HG03097 (cell line): Measurements from ENCODE around the gene GRID1.
"Not testable (repeated sequence)": the region's sequence is repeated elsewhere in the genome, so short reads cannot be mapped to it uniquely, and the experiment has no call there.

Source experiments
- ATAC-seq: cut with Tn5 transposase; IDR thresholded peaks from one replicate; pipeline ENCODE4 v1.9.1; 2021; ENCODE audit not compliant: unreplicated experiment, low FRiP score

GRID1 gene

GRCh38 chr10:86124734-86125133, 241.9 kb downstream of the GRID1 start:
- no peak for ATAC-seq

- ATAC-seq, result no peak
These were observed 242.9 kb downstream of the GRID1 start for GRCh38 chr10:86123715-86124114.

- ATAC-seq, result no peak
These were observed 243.3 kb downstream of the GRID1 start for GRCh38 chr10:86123304-86123703.

GRCh38 chr10:86122646-86123045, 243.9 kb downstream of the GRID1 start:
- no peak for ATAC-seq

- ATAC-seq, result no peak
These were observed 245.4 kb downstream of the GRID1 start for GRCh38 chr10:86121200-86121599.

GRCh38 chr10:86117051-86117450, 249.5 kb downstream of the GRID1 start:
- no peak for ATAC-seq

- no peak for ATAC-seq
These were observed 252.6 kb downstream of the GRID1 start for GRCh38 chr10:86113983-86114382.

GRCh38 chr10:86113501-86113900, 253.1 kb downstream of the GRID1 start:
- ATAC-seq, result no peak

GRCh38 chr10:86113044-86113443, 253.6 kb downstream of the GRID1 start:
- no peak for ATAC-seq

- ATAC-seq, result no peak
These were observed 254.6 kb downstream of the GRID1 start for GRCh38 chr10:86111902-86112545.

- no peak for ATAC-seq
These were observed 256.3 kb downstream of the GRID1 start for GRCh38 chr10:86110156-86110786.

GRCh38 chr10:86109421-86109820, 257.2 kb downstream of the GRID1 start:
- no peak for ATAC-seq

GRCh38 chr10:86108696-86109095, 257.9 kb downstream of the GRID1 start:
- no peak for ATAC-seq

GRCh38 chr10:86107611-86108310, 258.8 kb downstream of the GRID1 start:
- ATAC-seq, result not testable (repeated sequence)

GRCh38 chr10:86107131-86107530, 259.5 kb downstream of the GRID1 start:
- ATAC-seq, result no peak

GRCh38 chr10:86106616-86107015, 260.0 kb downstream of the GRID1 start:
- no peak for ATAC-seq

- no peak for ATAC-seq
These were observed 261.0 kb downstream of the GRID1 start for GRCh38 chr10:86105640-86106039.

GRCh38 chr10:86105181-86105580, 261.4 kb downstream of the GRID1 start:
- ATAC-seq, result no peak

GRCh38 chr10:86104611-86105145, 261.9 kb downstream of the GRID1 start:
- no peak for ATAC-seq

- ATAC-seq, result no peak
These were observed 262.4 kb downstream of the GRID1 start for GRCh38 chr10:86104156-86104555.

GRCh38 chr10:86103391-86104101, 263.0 kb downstream of the GRID1 start:
- ATAC-seq, result no peak
